SK-N-MC (cell line): ENCODE measurements around the gene ASF1B.

Source experiments
- DNase-seq: peaks from one replicate; pipeline ENCODE4 v3.0.0-alpha.2; 2011; ENCODE audit warnings: low read depth, low spot score
- H3K27ac ChIP-seq: fragments of 200-600 bp; sonication (generic); 2 replicates; pipeline ENCODE4 v1.5.1; 2016; ENCODE audit warnings: mixed run types
- H3K36me3 ChIP-seq: fragments of 200-600 bp; sonication (generic); 2 replicates; pipeline ENCODE4 v1.6.1; 2017; ENCODE audit warnings: antibody characterized with exemption, low read length, mixed read lengths; ENCODE audit not compliant: insufficient read depth
- H3K4me3 ChIP-seq: fragments of 200-600 bp; sonication (generic); 2 replicates; pipeline ENCODE4 v1.5.1; 2016
- H3K9ac ChIP-seq: fragments of 200-600 bp; sonication (generic); 2 replicates; pipeline ENCODE4 v1.8.0; 2017; ENCODE audit warnings: mixed run types, mixed read lengths; ENCODE audit not compliant: insufficient read length
- H3K9me3 ChIP-seq: fragments of 200-600 bp; sonication (generic); 2 replicates; pipeline ENCODE4 v1.6.1; 2017; ENCODE audit warnings: low read depth, mild to moderate bottlenecking, antibody characterized with exemption, low read length, moderate library complexity, mixed read lengths
- EZH2 ChIP-seq: fragments of 200-600 bp; sonication (generic); IDR thresholded peaks from one replicate; pipeline ENCODE4 v1.6.1; 2017; ENCODE audit warnings: antibody characterized with exemption
- FOXP2 ChIP-seq: optimal IDR thresholded peaks from 2 replicates; pipeline ENCODE3; 2011; ENCODE audit warnings: mild to moderate bottlenecking, moderate library complexity; ENCODE audit not compliant: insufficient read depth; ENCODE audit errors: extremely low read length, control extremely low read depth
- POLR2AphosphoS5 ChIP-seq: IDR thresholded peaks from 2 replicates; pipeline ENCODE4 v1.6.1; 2012; ENCODE audit warnings: mild to moderate bottlenecking, low read depth, low read length, borderline replicate concordance

The ASF1B gene

DNA sequence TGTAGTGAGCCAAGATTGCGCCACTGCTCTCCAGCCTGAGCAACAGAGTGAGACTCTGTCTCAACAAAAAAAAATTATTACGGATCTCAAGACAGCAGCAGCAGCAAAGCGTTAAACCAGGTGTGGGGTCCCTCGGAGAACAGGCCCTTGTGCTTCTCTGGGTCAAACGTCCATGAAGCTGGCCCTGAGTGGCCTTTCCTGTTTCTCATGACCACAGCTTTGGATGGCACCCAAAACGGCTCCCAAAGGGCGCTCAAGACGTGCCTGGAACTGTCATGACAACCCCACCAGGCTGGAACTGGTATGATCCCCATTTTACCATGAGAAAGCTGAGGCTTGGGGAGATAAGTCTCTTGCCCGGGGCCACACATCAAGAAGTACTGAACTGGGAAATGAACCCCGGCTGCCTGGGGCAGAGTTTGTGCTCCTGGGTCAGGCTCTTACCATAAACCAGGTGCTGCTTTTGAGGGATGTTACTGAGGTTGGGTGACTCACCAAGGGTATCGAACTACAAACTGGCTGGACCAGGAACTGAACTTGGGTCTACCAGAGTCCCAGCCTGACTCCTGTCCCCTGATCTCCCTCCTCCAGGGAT, 34.2 kb downstream of the ASF1B start:
- H3K36me3 ChIP-seq = peaks cover 4% of the 10 kb centered on the region; the same call in 1 of the 2 replicates
- DNase-seq = no peak
- no peak overlapping the region for H3K9ac ChIP-seq
- TF ChIP-seq POLR2AphosphoS5 = no peak
- no peak for TF ChIP-seq FOXP2
- TF ChIP-seq EZH2 = no peak
- H3K4me3 ChIP-seq = no peak overlapping the region
- H3K27ac ChIP-seq = no peak overlapping the region
- H3K9me3 ChIP-seq = no peaks in the 10 kb centered on the region

GRCh38 chr19:14101003-14101545, 35.3 kb downstream of the ASF1B start:
- Histone ChIP-seq H3K36me3 (peaks cover 4% of the 10 kb centered on the region; the same call in 1 of the 2 replicates), H3K27ac (no peak overlapping the region), H3K9ac (no peak overlapping the region), H3K9me3 (no peaks in the 10 kb centered on the region), H3K4me3 (no peak overlapping the region)
- TF ChIP-seq POLR2AphosphoS5 (no peak), FOXP2 (no peak), EZH2 (no peak)
- DNase-seq = no peak

- Histone ChIP-seq H3K27ac (no peak overlapping the region), H3K9ac (no peak overlapping the region), H3K9me3 (0 out of 2 replicates have a peak, but pooled peaks cover 5% of the 10 kb centered on the region), H3K4me3 (no peak overlapping the region), H3K36me3 (peaks cover 6% of the 10 kb centered on the region; the same call in 1 of the 2 replicates)
- TF ChIP-seq FOXP2 (no peak), EZH2 (no peak), POLR2AphosphoS5 (no peak)
- no peak for DNase-seq
Observed at GRCh38 chr19:14097532-14098151, 38.7 kb downstream of the ASF1B start.

DNA sequence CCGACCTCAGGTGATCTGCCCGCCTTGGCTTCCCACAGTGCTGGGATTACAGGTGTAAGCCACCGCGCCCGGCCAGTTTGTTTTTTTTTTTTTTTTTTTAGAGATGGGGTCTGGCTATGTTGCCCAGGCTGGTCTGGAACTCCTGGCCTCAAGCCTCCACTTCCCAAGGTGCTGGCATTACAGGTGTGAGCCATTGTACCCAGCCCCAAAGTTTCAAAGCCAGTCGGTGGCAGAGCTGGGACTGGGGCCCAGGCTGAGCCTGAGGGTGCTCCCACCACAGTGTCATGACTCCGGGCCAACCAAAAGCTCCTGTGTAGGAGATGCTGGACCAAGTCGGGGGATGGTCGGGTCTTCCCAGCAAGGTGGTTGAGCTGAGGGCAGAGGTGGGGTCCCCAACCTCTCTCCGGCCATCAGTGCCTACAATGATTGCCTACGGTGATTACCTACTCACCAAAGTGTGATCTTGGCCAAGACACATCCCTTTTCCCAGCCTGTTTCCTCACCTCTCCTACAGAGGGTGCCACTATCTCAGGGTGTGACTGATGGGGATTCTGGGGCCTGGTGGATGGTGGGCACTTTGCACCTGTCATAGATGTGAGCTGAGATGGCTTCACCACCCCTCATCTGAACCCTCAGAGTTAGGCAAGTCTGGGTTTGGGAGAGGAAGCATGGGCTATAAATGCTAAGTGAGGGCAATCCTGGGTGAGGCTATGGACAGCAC, 40.0 kb downstream of the ASF1B start:
- Histone ChIP-seq H3K9ac (no peak overlapping the region), H3K4me3 (no peak overlapping the region), H3K27ac (no peak overlapping the region), H3K36me3 (peaks cover 2% of the 10 kb centered on the region; the same call in 1 of the 2 replicates), H3K9me3 (0 out of 2 replicates have a peak, but pooled peaks cover 5% of the 10 kb centered on the region)
- TF ChIP-seq FOXP2 (no peak), POLR2AphosphoS5 (no peak), EZH2 (no peak)
- DNase-seq = no peak

DNA sequence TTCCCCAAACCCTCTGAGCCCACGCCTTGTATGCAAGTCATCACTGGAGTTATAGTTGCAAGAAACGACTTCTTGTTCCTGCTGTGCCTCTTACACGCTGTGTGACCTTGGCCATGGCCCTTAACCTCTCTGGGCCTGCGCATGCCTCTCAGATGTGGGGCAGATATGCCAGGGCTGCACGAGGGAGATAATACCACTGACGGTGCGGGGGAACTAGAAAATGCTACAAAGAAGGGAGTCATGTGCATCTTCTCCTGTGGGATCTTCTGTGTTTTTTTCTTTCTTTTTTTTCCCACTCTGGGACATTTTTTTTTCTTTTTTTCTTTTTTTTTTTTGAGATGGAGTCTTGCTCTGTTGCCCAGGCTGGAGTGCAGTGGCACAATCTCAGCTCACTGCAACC, 41.5 kb downstream of the ASF1B start:
- TF ChIP-seq FOXP2 (no peak), EZH2 (no peak), POLR2AphosphoS5 (no peak)
- no peak overlapping the region for H3K9ac ChIP-seq
- 0 out of 2 replicates have a peak, but pooled peaks cover 5% of the 10 kb centered on the region for H3K9me3 ChIP-seq
- no peak overlapping the region for H3K27ac ChIP-seq
- no peak overlapping the region for H3K4me3 ChIP-seq
- H3K36me3 ChIP-seq = 0 out of 2 replicates have a peak, but pooled peaks cover 2% of the 10 kb centered on the region
- no peak for DNase-seq

GRCh38 chr19:14093117-14093823, 43.1 kb downstream of the ASF1B start:
- 0 out of 2 replicates have a peak, but pooled peaks cover 5% of the 10 kb centered on the region for H3K9me3 ChIP-seq
- H3K27ac ChIP-seq = no peak overlapping the region
- no peak overlapping the region for H3K4me3 ChIP-seq
- no peak overlapping the region for H3K9ac ChIP-seq
- TF ChIP-seq POLR2AphosphoS5 (no peak), FOXP2 (no peak)
- peaks cover 13% of the 10 kb centered on the region for H3K36me3 ChIP-seq
- no peak for DNase-seq

DNA sequence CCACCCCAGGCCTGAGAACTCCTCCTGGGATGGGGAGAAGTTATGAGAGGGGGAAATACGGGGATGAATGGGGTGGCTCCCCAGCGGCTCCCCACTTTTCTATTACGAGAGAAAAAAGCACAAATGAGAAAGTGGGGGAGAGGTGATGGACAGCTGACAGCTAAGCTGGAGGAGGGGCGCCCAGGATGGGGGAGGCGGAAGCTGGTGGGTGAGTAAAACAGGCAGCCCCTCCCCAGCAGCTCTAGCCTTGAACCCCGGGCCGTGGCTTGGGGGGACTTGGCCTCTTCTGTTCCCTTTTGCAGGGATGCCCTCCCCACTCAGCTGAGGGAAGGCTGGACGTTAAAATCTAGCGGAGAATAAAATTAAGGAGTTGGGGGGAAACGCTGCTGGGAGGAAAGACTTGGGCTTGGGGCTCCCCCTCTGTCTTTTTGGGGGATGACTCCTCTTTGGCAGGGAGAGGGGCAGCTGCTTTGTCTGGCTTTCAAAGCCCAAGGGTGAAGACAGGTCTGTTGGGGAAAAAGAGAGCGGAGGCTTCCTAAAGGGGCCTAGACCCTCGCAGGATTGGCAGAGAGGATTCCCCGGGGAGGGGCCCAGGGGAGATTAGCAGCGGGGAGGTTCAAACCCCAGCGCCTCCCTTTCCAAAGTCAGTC, 44.5 kb downstream of the ASF1B start:
- 0 out of 2 replicates have a peak, but pooled peaks cover 5% of the 10 kb centered on the region for H3K9me3 ChIP-seq
- peaks cover 22% of the 10 kb centered on the region for H3K36me3 ChIP-seq
- peak overlapping the region; percentile 82 for H3K4me3 ChIP-seq
- no peak for TF ChIP-seq FOXP2
- no peak for DNase-seq
- H3K27ac ChIP-seq = peak overlapping the region; percentile 74
- H3K9ac ChIP-seq = peak overlapping the region; percentile 69
